NB4 (cell line): ENCODE measurements around the gene C16orf86.

ENCODE experiments used
- MYC ChIP-seq: IDR thresholded peaks from 2 replicates; pipeline ENCODE4 v1.6.1; 2011; ENCODE audit warnings: low read depth, low read length
- POLR2A ChIP-seq: IDR thresholded peaks from 2 replicates; pipeline ENCODE4 v1.6.1; 2011; ENCODE audit warnings: mild to moderate bottlenecking; ENCODE audit not compliant: insufficient read length; ENCODE audit errors: extremely low read depth
- TF ChIP-seq, protein P1 (sequence below): IDR thresholded peaks from one replicate; pipeline ENCODE4 v1.5.1; 2012; ENCODE audit warnings: low read depth, low read length

DNA sequence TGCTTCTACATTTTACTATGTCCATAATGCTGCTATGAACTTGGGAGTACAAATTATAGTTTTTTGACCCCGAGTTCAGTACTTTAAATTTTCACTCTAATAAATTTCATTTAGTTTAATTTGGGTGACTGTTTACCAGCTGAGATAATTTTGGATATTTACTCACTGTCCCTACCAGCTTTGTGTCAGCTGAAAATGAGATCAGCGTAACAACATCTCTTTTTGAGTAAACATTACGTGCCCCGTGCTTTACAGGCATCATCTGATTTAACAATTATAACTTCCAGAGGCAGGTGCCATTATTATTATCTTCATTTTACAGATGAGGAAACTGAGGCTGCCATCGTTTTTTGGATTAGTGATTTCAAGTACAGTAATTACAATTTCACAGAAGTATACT, 37.5 kb downstream of the C16orf86 start:
- TF ChIP-seq, protein P1, sequence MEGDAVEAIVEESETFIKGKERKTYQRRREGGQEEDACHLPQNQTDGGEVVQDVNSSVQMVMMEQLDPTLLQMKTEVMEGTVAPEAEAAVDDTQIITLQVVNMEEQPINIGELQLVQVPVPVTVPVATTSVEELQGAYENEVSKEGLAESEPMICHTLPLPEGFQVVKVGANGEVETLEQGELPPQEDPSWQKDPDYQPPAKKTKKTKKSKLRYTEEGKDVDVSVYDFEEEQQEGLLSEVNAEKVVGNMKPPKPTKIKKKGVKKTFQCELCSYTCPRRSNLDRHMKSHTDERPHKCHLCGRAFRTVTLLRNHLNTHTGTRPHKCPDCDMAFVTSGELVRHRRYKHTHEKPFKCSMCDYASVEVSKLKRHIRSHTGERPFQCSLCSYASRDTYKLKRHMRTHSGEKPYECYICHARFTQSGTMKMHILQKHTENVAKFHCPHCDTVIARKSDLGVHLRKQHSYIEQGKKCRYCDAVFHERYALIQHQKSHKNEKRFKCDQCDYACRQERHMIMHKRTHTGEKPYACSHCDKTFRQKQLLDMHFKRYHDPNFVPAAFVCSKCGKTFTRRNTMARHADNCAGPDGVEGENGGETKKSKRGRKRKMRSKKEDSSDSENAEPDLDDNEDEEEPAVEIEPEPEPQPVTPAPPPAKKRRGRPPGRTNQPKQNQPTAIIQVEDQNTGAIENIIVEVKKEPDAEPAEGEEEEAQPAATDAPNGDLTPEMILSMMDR: no peak
- no peak for TF ChIP-seq POLR2A
- no peak for TF ChIP-seq MYC
